PC-9 (cell line): ENCODE measurements around the gene TMPRSS5.

Source experiments
- CTCF ChIP-seq: fragments of 200-600 bp; sonication (generic); conservative IDR thresholded peaks from 2 replicates; pipeline ENCODE4 v1.6.1; 2017; ENCODE audit warnings: mixed run types, antibody characterized with exemption, mild to moderate bottlenecking, moderate library complexity
- EZH2 ChIP-seq: fragments of 200-600 bp; sonication (generic); IDR thresholded peaks from 2 replicates; pipeline ENCODE4 v1.8.0; 2017; ENCODE audit warnings: antibody characterized with exemption, low read depth

DNA sequence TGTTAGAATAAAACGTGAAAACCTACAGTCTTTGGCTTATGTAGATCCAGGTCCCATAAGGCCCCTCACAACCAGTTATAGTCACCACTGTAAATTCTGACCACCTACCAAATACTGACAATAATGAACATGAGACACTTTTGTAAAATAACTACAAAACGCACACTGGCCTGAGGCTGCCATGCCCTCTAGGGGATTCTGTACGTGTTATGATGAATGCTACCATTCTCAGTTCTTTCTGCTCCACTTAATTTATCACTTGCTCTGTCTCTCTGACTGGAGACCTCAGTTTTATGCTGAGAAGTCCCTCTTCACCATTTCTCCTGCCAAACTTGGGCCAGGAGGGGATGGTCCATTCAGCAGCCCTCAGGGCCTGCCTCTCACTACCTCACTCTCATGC, 18.7 kb upstream of the TMPRSS5 start:
- no peak for TF ChIP-seq CTCF
- TF ChIP-seq EZH2: no peak
